NCI-H82 treated with DMSO at 0.1 percent for 48 hours (cell line): Measurements from ENCODE around the gene C2orf49.

Source experiments
- DNase-seq: peaks from one replicate; lab custom pipeline; 2025; ENCODE audit not compliant: unreplicated experiment; lab: John Stamatoyannopoulos, UW

C2orf49 gene

GRCh38 chr2:105337122-105338019 is at the start of gene C2orf49:
TSS of gene C2orf49 (plus strand) at chr2:105337540. CDS start at chr2:105337588, 48 bp downstream.
- peak; percentile 86 for DNase-seq

GRCh38 chr2:105287692-105288091 is 49.6 kb upstream of the C2orf49 start:
- DNase-seq = no peak

DNA sequence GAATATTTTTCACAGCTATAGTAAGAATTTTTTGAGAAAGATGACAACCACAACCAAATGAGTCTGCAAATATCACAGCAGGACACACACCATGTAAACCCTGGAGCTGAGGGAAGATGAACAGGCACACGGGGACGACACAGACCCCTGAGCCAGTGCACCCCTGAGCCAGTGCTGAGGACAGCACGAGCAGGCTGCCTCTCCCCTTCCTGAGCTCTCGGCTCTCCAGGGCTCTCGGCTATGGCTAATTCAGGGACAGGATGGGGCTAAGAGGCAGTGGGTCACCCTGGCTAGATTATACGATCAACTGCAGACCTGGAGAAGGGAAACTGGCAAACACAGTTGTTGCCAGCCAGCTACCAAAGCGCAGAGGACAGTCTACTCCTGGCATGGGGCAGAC is 49.2 kb upstream of the C2orf49 start:
- no peak for DNase-seq

GRCh38 chr2:105290981-105291660 is 46.2 kb upstream of the C2orf49 start:
- no peak for DNase-seq

- no peak for DNase-seq
Measured at GRCh38 chr2:105291981-105292380, 45.4 kb upstream of the C2orf49 start.

DNA sequence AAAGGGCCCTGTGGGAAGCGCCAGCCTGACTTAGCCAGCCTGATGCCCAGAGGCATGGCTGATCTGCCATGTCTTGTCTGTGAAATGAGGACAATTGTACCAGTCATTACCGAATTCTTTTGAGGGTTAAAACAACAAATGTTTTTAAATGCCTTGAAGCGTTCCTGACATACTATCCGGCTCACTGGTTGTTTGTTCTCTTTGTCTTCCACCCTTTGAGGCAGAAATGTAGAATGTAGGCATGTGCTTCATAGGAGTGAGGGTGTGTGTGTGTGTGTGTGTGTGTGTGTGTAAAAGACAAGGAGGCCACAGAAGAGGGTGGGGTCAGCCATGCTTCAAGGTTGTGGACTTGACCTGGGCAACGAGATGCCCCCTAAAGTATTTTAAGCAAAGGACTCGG is 43.3 kb upstream of the C2orf49 start:
- no peak for DNase-seq

DNA sequence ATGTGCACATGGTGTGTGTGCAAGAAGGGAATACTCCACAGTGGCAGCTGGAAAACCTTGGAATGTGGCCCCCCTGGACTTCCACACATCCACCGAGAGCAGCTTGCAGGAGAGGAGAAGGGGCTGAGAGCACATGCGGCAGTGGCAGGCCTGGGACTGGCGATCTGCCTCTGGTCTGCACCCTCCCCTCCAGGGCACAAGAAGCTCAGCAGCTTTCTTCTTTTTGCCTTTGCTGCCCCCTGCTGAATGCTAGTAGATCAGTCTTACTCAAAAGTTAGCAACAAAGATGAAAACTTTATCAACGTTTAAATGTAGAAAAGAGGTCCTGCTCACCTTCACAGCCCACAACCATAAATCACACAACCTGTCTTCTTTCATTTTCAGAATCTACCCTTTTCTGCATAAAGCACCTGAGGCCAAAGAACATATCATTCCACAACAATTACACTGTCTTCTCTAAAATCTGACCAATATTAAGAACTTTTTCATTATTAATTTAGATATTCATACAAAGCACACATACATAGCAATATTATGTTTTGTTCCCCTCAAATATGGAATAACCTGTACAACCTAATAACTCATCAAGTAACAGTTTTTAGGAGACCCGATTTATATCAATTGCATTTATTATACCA is 42.4 kb upstream of the C2orf49 start:
- DNase-seq = peak; percentile 14

- DNase-seq = no peak
Measured at GRCh38 chr2:105296017-105296611, 41.2 kb upstream of the C2orf49 start.

DNA sequence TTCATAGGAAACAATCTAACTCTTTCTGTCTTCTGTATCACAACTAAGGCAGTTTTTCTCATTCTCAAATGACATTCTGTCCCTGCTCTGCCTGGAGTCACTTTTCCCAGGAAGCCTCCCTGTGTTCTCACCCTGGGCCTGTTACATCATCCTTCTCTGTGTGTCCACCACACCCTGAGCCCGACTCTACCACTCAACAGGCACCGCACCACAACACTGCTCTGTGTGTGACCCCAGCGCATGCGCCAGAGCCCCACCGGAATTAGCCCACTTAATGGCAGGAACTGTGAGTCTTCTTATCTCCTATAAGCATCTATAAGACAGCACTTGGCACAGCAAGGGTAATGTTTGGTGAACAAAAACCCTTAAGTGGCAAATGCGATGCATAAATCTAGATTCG is 40.1 kb upstream of the C2orf49 start:
- no peak for DNase-seq

GRCh38 chr2:105298017-105298416 is 39.3 kb upstream of the C2orf49 start:
- DNase-seq = no peak

DNA sequence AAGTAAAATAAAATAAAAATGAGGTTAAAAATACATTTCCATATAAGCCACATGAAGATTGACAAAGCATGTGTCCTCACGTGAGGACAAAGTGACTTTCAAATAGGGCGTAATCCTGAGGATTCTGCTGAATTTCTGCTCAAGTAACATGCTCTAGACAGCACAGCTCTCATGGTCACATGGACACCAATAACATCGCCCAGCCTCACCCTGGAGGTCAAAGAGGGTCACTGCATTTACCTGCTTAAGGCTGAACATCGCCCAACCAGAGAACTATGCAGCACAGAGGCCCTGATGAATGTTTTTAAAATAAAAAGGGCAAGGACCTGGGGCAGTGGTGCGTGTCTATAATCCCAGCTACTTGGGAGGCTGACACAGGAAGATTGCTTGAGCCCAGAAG is 38.0 kb upstream of the C2orf49 start:
- DNase-seq = no peak

GRCh38 chr2:105301646-105302045 is 35.7 kb upstream of the C2orf49 start:
- no peak for DNase-seq

DNA sequence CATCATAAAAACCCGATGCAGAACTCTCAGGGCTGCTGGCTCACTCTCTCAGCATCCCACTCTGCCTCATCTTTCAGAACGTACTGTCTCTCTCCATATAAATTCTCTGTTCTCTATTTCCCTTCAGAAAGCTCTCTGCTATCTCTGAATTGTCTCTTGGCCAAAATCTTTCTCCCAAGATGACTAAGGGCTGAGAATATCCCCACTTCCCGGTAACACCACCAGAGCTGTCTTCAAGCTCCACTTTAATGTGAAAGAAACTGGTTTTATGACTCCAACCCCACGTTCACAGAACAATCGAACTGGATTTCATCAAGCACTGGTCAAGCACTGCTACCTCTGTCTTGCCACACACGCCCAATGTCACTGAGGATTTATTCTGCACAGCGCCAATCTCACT is 30.2 kb upstream of the C2orf49 start:
- no peak for DNase-seq

- DNase-seq = no peak
Measured at GRCh38 chr2:105307550-105307949, 29.8 kb upstream of the C2orf49 start.

DNA sequence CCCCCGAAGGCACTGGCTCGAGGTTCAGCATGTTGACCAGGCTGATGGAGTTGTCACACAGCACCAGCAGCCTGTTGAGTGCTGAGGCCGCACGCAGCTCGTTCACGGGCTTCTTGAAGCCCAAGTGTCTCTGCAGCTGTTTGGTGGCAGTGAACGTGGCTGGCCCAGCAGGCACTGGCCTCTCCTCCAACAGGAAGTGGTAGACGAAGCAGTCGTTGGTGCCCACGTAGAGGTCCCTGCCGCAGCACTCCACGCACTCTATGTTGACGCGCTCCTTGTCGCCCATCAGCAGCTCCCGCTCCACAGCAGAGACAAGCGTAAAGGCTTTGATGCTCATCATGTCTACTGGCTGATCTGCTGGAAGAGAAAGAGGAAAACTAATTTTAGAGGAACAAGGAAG is 29.4 kb upstream of the C2orf49 start:
- DNase-seq = no peak

- DNase-seq = no peak
Measured at GRCh38 chr2:105308382-105309146, 28.8 kb upstream of the C2orf49 start.

- DNase-seq = no peak
Measured at GRCh38 chr2:105309147-105309545, 28.2 kb upstream of the C2orf49 start.

DNA sequence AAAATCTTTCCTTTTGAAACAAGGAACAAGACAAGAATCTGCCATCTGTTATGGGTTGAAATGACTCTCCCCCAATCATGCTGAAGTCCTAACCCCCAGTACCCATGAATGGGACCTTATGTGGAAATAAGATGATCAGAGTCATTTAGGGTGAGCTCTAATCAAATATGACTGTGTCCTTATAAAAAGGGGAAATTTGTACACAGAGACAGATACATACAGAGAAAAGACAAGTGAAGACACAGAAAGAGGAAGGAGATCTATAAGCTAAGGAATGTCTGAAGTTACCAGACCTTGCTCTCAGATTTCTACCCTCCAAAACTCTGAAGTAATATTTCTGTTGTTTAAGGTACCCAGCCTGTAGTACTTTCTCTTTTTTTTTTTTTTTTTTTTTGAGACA is 23.5 kb upstream of the C2orf49 start:
- no peak for DNase-seq

DNA sequence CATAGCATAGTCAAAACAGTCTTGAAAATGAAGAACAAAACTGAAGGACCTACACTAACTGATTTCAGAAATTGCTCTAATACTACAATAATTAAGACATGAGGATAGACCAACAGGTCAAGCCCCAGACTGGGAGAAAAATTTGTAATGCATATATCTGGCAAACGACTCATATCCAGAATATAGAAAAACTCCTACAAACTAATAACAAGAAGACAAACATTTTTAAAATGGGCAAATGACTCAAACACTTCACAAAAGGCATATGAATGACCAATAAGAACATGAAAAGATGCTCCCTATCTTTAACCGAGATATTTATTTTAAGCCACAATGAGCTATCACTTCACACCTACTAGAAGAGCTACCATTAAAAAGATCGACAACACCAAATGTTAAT is 22.0 kb upstream of the C2orf49 start:
- no peak for DNase-seq

DNA sequence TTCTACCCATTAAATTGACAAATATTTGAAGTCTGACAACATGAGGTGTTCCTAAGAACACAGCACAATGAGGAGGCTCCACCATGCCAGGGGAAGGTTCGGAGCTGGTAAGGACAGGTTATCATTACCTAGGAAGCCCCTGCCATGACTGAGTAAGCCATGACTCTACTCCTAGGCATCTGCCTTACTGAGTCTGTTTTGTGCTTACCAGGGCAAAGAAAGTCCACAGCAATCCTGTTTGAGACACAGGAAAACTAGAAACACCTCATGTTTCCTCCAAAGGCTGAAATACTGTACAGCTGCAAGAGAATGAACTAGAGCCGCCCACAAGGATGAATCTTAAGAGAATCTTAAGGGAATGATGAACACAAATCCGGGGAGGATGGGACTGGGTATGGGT is 19.4 kb upstream of the C2orf49 start:
- no peak for DNase-seq
